Fibroblast of skin of left quadriceps (primary cell): ENCODE data around the gene PAQR8.

Experiments used
- DNase-seq, 2 experiments: peaks; one replicate each; pipeline ENCODE4 v3.0.0-alpha.2; 2013; ENCODE audit warnings: low read depth in 2 of 2

PAQR8 gene

DNA sequence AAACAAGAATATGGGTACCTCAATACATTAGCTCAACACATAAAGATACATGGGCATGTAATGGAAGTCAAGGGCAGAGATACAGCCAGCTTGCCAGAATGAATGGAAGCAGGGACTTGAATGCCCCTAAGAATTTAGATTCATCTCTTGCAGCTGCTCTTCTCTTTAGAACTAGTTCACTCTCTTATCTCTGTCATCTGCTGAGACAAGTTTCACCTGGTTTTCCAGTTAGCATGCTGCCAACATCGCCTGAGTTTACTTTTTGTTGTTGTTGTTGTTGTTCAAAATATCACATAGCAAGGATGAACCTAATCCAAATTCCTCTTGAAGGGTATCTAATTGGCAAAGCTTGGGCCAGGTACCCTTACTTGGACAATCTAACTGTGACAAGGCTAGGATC is 14.1 kb upstream of the PAQR8 start:
- DNase-seq: no peak

- DNase-seq: no peak
These were observed 10.1 kb upstream of the PAQR8 start for GRCh38 chr6:52351879-52352238.

GRCh38 chr6:52352239-52353018 is 9.5 kb upstream of the PAQR8 start:
- peak; percentile 92 to 93 for DNase-seq

DNA sequence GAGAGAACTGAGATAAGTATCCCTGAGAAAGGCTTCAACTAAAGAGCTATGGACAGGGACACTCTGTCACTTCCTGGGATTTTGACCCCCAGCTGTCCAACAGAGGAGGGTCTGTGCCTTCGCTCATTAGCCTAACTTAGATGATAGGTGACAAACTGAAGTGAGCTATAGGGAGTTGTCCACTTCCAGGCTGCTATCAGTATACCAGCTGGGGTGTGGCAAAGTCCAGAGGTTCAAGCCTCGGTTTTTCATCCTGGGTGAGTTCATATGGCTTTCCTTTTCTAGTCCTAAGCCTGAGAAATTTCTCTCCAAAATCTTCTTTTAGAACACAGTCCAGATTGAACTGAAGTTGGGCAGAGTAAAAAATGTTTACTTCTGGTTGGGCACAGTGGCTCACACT is 5.9 kb upstream of the PAQR8 start:
- no peak for DNase-seq

DNA sequence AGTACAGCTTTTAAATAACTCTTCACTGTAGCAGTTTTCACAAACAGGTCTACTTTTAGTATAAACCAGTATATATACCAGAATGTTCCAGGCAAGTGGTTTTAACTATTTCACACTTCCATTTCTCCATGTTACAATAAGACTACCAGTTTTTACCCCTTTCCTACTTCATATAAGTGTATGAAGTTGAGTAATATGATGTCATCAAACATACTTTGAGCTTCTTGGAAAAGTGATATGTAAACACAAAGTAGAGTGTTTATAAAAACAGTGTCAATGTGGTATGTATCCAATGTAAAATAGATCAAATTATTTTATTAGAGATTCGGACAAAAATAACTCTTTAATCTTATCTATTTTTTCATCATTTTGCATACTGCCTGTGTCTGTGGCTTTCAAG is 2.5 kb upstream of the PAQR8 start:
- no peak for DNase-seq

GRCh38 chr6:52360028-52360427 is 1.9 kb upstream of the PAQR8 start:
- no peak for DNase-seq

DNA sequence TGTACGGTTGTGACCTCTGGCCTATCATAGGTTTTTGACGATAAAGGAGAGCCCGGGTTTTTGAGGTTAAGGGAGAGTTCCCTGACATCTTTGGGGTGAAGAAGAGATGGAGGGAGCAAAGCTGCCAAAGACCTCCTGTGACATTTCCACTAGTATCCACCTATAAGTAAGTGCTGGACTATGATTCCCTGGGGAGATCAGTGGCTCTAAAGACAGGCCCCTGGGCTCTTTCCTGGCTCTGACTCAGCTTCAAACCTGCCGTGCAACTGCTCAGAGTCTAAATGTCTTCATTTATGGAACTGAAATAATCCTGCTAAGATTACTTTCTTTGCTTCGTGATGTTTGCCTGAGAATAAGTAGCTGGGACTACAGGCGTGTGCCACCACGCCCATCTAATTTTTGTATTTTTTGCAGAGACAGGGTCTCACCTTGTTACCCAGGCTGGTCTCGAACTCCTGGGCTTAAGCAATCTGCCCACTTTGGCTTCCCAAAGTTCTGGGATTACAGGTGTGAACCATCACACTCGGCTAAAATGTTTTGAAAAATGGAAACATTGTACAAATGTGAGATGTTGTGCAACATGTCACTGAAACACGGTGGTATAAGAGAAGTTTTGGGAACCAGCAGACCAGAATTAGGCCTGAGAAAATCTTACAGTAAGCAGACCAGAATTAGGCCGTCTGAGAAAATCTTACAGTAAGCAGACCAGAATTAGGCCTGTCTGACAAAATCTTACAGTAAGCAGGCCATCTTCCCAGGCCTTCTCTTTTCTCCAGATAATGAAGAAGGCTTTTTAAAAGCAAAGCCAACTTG is 1.1 kb upstream of the PAQR8 start:
- DNase-seq: no peak

DNA sequence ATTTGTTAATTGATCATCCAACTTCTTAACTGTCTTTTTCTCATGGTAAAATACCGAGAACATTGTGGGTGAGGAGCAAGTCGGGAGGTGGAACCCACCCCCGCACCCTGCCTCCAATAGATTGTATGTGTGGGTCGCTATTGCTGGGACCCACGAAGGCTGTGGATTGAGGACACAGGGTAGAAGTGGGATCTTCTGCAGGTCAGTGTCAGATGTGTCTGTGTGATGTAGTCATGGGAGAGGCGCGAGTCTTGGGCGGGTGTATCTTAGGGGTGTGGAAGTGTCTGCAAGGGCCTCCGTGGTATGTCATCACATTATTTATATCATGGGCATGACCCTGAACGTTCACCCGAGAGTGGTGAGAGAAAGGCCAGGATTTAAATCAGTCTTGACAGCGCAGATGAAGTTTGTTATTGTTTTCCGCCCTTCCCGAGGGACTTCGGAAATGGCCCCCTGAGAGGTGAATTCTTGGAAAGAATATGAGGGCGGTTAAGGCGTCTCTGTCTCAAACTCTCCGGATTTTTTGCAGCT is 472 bp upstream of the PAQR8 start:
- DNase-seq: no peak

DNA sequence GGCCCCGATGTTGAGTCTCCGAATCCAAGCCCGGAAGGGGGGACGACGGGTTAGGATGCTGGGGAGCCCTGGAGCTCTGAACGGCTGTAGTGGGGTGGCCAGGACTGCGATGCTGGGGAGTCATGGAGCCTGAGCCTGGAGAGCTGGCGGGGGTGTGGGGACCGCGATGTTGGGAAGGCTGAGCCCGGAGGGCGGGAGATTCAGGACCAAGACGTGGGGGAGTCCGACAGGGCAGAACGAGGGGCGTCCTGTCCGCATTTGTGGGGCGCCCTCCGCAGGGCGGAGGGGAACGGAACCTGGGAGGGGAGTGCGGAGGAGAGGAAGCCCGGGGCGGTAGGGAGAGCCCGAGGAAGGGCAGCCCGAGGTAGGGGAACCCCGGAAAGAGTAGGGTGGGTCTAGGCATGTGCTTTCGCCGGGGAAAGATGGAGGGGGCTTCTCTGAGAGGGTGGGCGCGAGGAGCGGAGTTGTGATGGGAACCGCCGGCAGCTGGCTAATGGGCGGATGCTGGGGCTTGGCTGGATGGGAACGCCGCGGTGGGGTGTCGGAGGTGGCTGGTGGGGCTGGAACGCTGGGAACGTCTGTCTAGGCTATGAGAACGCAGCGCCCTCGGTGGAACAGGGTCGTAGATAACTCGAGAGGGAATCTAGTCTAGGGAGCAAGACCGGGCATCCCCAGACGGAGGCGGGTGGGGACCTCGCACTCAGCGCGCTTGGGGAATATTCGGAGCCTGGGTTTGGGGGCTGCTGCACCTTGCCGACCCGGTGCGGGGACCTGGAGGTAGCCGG is 684 bp downstream of the PAQR8 start:
- DNase-seq: no peak

- DNase-seq: no peak
These were observed 1.4 kb downstream of the PAQR8 start for GRCh38 chr6:52363228-52363867.

DNA sequence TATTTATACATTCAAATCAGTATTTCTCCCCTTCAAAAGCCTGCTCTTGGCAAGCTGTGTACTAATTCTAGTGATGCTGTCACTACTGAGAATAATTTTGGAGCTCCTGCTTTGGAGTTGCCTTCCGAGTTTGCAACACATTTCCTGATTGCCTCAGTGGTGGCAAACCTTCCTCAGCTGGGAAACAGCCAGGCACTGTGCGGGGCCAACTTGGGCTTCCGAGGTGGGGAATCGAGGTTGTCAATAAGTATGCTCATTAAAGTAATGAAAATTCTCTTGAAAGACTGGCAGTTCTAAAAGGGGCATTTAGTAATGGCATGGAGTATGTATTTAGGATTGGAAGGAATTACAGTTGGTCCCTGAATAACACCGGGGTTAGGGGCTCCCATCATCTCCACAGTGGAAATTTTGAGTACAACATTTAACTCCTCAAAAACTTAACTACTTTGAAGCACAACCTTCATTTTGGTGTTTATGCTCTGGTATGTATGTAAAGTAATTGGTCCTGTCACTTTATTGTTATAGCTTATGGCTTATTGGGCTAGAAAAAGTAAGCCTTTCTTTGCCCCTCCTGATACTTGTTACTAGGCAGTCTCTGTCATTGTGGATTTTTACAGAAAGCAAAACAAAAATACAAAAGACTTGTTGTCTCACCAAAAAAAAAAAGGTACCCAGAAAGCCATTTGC is 2.7 kb downstream of the PAQR8 start:
- DNase-seq: no peak

DNA sequence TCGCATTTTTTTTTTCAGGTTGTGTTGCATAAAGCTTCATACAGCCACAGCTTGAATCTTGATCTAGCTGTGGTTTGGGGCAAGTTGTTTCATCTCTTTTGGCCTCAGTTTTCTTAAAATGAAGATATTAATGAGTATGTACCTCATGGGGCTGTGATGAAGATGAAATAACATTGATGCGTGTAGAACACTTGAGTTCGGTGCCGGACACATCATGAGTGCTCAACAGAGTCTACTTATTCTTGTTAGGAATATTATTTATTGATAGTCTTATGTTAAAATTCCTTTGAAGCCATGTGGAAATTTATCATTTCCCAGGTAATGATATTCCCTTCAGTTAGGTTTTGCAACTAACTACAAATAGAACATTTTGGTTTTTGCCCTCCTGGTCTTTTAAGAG is 3.4 kb downstream of the PAQR8 start:
- DNase-seq: no peak

- DNase-seq: no peak
These were observed 4.1 kb downstream of the PAQR8 start for GRCh38 chr6:52365866-52366540.

DNA sequence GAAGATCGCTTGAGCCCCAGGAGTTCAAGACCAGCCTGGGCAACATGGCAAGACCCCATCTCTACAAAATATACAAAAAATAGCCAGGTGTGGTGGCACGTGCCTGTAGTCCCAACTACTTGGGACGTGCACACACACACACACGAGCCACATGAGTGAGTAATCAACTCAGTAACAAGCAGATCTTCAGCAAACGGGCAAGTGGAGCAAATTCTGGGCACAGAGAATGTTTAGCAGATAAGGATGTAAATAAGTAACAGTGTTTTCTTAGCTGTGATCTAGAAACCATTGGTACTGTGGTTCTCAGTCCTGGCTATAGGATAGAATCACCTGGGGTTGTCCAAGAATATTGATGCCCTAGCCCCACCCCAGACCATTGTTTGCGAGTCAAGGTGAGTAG is 6.1 kb downstream of the PAQR8 start:
- no peak for DNase-seq

DNA sequence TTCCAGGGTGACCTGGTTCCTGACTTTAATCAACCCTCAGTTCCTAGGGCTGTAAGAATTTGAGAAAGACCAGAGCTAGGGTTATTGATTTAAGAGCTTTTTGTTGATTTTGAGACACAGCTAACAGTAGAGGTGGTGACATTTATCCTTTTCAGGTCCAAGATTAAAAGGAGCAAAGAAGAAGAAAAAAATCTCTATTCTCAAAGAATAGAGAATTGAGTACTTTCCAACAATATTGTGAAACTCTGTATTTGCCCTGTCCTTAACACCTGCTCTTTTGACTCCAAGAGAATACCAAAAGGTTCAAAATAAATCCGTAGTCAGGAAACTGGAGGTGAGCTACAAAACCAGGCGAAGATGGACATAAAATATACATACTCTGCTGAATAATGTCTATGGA is 7.3 kb downstream of the PAQR8 start:
- DNase-seq: no peak

DNA sequence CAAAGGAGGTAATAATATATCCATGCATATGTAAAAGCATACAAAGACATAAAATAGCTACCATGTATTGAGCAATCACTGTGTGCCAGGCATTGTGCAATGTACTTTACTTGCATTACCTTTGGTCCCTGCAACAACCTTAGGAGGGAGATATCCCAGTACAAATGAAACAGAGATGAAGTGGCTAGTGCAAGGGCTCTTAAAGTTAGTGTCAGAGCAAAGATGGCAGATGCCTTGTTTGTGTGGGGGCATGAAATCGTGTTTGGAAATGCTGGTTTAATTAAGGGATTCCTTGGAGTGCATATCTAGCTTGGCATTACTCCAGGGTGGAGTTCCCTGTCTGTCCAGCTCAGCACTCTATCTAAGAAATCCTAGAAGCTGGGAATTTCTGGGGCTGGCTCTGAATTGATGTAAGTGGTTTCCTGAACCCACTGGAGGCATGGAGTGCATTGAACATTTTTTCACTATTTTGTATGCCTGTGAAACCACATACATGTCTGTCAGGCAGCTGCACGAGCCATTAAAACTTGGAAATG is 9.8 kb downstream of the PAQR8 start:
- DNase-seq: peak in 1 of 2 experiments; percentile 33

- DNase-seq: no peak
These were observed 11.3 kb downstream of the PAQR8 start for GRCh38 chr6:52373151-52373690.

DNA sequence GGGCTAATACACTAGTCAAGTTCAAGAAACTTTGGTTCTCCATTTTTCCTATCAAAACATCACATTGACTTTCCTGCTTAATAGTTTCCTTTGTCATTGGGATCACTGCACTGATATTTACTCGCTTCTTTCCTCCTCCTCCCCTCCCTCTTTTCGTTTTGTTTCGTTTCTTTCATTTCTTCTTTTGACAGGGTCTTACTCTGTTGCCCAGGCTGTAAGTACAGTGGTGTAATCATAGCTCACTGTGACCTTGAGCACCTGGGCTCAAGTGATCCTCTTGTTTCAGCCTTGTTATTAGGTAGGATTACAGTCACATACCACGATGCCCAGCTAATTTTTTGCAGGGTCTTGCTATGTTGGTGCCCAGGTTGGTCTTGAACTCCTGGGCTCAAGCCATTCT is 12.3 kb downstream of the PAQR8 start:
- DNase-seq: no peak

- no peak for DNase-seq
These were observed 14.0 kb downstream of the PAQR8 start for GRCh38 chr6:52375780-52376556.
